NCI-H1417 (cell line): ENCODE measurements around the gene TMEM169.
"Not testable (repeated sequence)": the region's sequence is repeated elsewhere in the genome, so short reads cannot be mapped to it uniquely, and the experiment has no call there.

Source experiments
- DNase-seq, 3 experiments: peaks; one replicate each; lab custom pipeline; 2025; lab: John Stamatoyannopoulos, UW

TMEM169 gene

GRCh38 chr2:216131175-216131926 lies 49.6 kb downstream of the TMEM169 start:
- no peak for DNase-seq

- DNase-seq = no peak
Observed at GRCh38 chr2:216132585-216132984, 50.9 kb downstream of the TMEM169 start.

- no peak for DNase-seq
Observed at GRCh38 chr2:216133397-216133796, 51.7 kb downstream of the TMEM169 start.

- no peak for DNase-seq
Observed at GRCh38 chr2:216134958-216135541, 53.3 kb downstream of the TMEM169 start.

GRCh38 chr2:216139884-216140283 lies 58.2 kb downstream of the TMEM169 start:
- DNase-seq = peak in 1 of 3 experiments; percentile 6

- DNase-seq = not testable (repeated sequence)
Observed at GRCh38 chr2:216141516-216141915, 59.8 kb downstream of the TMEM169 start.

- DNase-seq = no peak
Observed at GRCh38 chr2:216142540-216142939, 60.8 kb downstream of the TMEM169 start.

- DNase-seq = no peak
Observed at GRCh38 chr2:216144372-216144771, 62.7 kb downstream of the TMEM169 start.

- DNase-seq = no peak
Observed at GRCh38 chr2:216144857-216145256, 63.1 kb downstream of the TMEM169 start.

GRCh38 chr2:216146573-216146972 lies 64.9 kb downstream of the TMEM169 start:
- DNase-seq = no peak

GRCh38 chr2:216147172-216148131 lies 65.7 kb downstream of the TMEM169 start:
- no peak for DNase-seq

GRCh38 chr2:216148983-216149382 lies 67.3 kb downstream of the TMEM169 start:
- DNase-seq = no peak

GRCh38 chr2:216149741-216150140 lies 68.0 kb downstream of the TMEM169 start:
- DNase-seq = no peak

GRCh38 chr2:216151313-216152025 lies 69.8 kb downstream of the TMEM169 start:
- DNase-seq = no peak
